Activated CD4-positive, alpha-beta T cell treated with anti-CD3 and anti-CD28 coated beads, Interleukin-2, amount 50 U/mL, for 1 hour (primary cell): ENCODE data around the gene ZDHHC8.

ENCODE experiments used
- DNase-seq: peaks from one replicate; pipeline ENCODE4 v3.0.0-alpha.2; 2020

The ZDHHC8 gene

GRCh38 chr22:20114506-20115475, 16.8 kb upstream of the ZDHHC8 start:
- DNase-seq = no peak

DNA sequence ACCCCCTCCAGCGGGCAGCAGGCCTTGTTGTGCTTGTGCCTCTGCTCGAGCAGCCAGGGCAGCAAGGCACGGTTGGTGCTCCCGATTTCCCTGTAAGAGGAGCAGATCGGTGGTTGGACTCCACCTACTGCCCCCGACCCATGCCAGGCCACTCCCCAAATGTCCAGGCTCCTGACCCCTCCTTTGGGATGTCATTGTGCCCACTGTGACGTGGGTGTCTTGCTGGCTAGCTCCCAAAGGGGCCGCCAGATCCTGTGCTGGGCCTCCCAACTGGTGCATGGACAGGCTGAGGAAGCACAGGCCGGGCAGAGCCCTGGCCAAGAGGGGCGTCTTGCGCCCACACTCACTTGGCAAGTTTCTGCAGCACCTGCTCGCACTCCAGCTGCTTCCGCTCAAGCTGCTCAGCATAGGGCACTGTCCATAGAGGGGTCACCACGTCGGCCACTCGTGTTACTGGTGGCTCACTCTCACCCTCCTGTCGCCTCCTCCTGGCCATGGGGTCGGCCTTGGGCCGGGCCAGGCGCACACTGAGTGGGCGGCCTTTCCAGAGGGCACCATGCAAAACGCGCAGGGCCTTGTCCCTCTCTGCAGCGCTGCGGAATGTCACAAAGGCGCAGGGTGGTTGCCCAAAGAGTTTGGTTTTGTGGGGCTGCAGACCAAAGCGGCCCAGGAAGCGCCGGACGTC, 15.8 kb upstream of the ZDHHC8 start, which contains the start of gene RANBP1:
RANBP1 (plus strand) TSS at position 414 of the 685 bp plus-strand sequence; CDS start at position 495, 81 bp downstream.
- no peak for DNase-seq

GRCh38 chr22:20116376-20116950, 15.1 kb upstream of the ZDHHC8 start:
- no peak for DNase-seq

- DNase-seq = peak; percentile 96
Observed at GRCh38 chr22:20116951-20117632, 14.5 kb upstream of the ZDHHC8 start, which contains the start of gene TRMT2A. Gene TRMT2A, minus strand, starts transcription at chr22:20117226. Its CDS starts 320 bp downstream, at chr22:20116906.

- peak; percentile 56 for DNase-seq
Observed at GRCh38 chr22:20117633-20118299, 13.8 kb upstream of the ZDHHC8 start.

DNA sequence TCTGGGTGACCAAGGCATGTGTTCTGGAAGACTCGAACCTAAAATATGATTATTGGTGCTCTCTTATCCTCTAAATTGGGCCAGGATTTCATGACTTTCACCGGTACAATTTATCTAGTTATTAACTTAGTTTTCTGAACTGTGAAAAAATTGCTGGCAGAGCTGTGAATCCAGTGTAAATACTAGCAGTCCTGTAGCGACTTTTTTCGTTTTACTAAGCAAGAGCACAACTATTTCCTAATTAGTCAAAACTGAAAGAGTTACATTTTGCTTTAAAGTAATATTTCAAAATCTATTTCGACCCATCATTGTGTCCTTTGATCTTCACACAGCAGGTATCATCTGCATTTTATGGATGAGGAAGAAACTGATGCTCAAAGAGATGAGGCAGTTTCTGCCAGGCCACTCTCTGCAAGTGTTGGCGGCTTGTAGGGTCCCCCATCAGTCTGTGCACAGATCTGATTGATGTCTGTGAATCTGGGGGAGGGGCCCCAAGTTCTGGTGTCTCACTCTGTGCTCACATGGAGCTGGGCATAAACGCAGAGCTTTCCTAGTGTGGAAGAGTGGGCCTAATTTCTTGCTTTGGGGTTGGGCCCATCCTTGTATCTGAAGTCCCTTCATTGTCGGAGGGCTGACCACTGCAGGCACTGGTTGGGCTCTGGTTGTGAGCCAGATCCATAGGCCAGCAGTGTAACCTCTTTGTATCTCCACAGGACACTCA, 13.1 kb upstream of the ZDHHC8 start:
- DNase-seq = no peak

- DNase-seq = no peak
Observed at GRCh38 chr22:20121856-20122415, 9.7 kb upstream of the ZDHHC8 start.

DNA sequence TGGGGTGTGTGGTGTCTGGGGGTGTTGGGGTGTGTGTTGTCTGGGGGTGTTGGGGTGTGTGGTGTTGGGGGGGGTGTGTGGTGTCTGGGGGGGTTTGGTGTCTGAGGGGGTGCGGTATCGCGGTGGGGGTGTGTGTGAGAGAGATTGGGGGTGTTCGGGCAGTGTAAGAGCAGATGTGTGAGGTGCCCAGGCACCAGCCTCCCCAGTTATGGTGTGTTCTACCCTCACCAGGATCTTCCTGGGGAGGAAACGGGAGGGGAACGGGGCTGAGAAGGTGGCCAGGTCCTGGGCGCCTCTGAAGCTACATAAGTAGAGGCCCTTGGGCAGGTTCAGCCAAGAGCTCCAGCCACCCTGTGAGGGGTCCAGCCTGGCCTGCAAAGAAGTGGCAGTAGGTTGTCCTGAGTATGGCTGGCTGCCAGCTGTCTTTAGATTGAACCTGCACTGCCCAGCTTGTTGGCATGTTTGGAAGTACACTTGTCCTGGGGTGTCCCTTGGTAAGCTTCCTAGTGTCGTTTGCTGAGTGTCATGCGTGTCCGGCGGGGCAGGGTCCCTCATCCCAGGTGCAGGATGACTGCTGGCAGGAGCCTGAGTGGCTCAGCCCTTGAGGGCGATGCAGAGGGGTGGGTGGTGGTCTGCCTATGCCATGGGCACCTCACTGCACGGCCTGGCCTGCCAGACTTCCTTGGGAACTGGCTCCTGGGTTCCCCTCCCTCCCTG, 8.1 kb upstream of the ZDHHC8 start:
- no peak for DNase-seq

DNA sequence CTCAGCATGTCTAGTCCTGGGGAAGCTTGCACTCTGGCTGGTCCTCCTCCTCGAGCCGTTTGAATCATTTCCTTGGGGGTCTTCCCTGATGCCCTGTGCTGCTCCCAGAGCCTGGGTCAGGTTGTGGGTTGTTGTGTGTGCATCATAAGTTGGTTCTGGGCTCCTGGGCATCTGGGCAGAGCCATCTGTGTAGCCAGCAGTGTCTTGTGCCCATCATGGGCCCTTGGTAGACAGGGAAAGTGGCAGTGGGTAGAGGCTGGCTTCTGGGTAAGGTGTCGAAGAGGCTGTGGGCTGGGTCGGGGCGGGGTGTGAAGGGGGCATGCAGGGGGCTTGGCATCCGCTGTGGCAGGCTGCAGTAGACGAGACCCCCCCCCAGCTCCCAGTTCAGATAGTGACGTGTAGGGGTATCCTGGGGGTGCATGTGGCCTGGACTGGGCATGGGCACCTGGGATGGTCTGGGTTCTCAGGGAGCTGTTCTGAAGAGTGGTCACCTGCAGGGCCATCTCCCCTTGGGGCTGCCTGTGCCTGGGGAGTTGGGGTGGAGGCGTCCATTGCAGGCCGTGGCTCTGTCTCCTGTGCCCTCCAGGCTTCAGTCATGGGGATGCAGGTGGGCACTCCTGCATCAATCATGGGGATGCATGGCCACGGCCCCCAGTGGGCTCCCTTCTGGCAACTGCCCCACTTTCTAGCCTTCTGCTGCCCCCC, 7.4 kb upstream of the ZDHHC8 start:
- no peak for DNase-seq

- no peak for DNase-seq
Observed at GRCh38 chr22:20125201-20126174, 6.1 kb upstream of the ZDHHC8 start.

- no peak for DNase-seq
Observed at GRCh38 chr22:20126284-20127029, 5.1 kb upstream of the ZDHHC8 start.

GRCh38 chr22:20127318-20127868, 4.2 kb upstream of the ZDHHC8 start:
- DNase-seq = no peak

GRCh38 chr22:20127869-20128618, 3.6 kb upstream of the ZDHHC8 start:
- no peak for DNase-seq

- no peak for DNase-seq
Observed at GRCh38 chr22:20128619-20128901, 3.0 kb upstream of the ZDHHC8 start.

- DNase-seq = peak; percentile 59
Observed at GRCh38 chr22:20128902-20129746, 2.5 kb upstream of the ZDHHC8 start.

DNA sequence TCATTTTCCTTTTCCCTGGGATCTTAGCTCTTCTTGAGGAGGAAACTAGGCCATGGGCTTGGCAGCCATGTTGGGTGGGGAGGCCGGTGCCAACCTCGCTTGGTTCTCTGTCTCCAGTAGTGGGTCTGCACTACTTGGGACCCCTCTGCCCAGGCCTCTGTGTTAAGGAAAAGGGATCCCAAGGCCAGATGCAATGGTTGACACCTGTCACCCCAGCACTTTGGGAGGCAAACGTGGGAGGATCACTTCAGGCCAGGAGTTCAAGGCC, 1.9 kb upstream of the ZDHHC8 start:
- DNase-seq = no peak
